ENCODE results near the gene SRPRA.
"Not testable (repeated sequence)": the region's sequence is repeated elsewhere in the genome, so short reads cannot be mapped to it uniquely, and the experiment has no call there.

The SRPRA gene

DNA sequence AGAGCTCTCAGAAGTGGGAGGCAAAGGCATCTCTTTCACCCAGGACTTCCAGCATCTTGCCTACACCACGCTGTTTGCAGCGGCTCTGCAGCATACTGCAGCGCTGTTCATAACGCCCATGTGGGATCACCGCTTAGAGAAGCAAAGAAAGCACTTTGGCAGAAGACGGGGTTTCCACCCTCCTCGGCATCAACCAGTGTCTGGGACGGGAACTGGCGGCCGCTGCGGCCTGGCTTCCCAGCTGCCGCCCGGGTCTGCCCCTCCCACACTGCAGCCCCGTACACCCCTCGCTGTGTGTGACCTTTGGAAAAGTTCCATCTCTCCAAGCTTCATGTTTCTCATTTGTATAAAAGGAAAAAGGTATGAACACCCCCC lies 13.7 kb upstream of the SRPRA start:
- DNase-seq, result peak; percentile 34

DNA sequence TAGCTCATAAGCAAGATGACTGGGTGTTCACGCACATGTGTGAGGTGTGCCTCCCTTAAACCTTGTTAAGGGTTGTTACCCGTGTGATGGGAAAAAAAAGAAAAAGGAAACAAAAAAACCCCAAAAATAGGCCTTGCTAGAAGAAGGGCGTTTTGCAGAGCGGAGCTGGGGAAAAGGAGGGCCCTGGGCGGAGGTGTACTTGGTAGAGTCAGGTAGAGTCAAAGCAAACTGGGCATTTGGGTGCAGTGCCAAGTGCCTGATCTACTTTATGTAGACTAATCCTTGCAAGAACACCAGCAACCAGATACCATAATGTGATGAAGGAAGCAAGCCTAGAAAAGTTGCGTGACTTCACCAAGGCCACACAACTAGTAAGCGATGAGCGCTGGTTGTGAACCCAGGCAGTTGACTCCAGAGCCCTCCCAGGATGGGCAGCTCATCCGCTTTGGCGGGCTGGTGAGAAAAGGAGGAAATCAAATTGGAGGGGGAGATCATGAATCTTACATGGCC lies 13.0 kb upstream of the SRPRA start:
- no peak for DNase-seq

DNA sequence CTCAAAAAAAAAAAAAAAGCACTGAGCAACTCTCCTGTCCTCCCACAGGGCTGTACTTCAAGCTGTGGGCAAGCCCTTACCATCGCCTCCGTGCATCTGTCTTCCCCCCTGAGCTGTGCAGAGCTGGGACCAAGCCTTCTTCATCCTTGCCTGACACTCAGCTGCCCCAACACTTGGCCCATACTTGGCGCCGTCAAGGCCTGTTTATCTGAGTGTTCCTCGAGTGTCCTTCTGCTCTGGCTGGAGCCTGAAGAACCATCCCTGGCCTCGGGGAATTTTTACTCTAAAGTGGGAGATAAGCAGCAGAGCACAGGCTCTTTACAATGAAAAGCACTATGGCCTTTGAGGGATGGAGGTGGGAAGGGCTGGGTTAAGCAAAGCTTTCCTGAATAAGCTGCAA lies 12.6 kb upstream of the SRPRA start:
- DNase-seq, result no peak

GRCh38 chr11:126280595-126280994 lies 11.9 kb upstream of the SRPRA start:
- DNase-seq, result no peak

DNA sequence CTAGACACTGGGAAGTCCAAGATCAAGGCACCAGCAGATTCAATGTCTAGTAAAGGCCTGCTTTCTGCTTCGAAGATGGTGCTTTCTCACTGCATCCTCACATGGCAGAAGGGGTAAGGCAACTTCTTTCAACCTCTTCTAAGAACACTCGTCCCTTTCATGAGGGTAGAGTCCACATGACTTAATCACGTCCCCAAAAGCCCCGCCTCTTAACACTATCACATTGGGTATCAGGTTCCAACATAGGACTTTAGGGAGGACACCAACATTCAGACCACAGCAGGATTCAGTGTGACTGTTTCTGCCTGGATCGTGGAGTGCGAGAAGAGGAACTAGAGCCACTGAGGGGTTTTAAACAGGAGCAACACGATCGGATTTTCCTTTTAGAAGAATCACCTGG lies 10.5 kb upstream of the SRPRA start:
- no peak for DNase-seq

- no peak for DNase-seq
Measured at GRCh38 chr11:126277780-126278179, 9.1 kb upstream of the SRPRA start.

- DNase-seq, result no peak
Measured at GRCh38 chr11:126277322-126277721, 8.6 kb upstream of the SRPRA start.

- DNase-seq, result no peak
Measured at GRCh38 chr11:126268361-126268707, 361 bp downstream of the SRPRA start.

DNA sequence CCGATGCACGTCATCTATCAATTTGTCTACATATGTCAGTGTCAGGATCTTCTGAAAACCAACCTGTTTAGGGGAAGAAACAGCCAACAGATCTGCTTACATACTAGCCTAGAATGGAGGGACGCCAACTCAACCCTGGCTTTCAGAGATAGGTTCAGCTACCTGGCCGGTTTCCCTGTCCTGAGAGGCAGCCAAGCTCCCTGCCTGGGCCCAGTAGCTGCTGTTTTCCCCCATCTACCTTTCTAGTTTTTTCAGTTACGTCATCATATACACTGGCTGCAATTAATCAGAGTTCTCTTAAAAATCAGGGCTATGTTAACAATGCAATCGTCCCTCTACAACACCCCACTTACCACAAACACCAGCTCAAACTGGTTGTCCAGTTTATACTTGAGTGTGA lies 1.0 kb downstream of the SRPRA start:
- DNase-seq, result no peak

DNA sequence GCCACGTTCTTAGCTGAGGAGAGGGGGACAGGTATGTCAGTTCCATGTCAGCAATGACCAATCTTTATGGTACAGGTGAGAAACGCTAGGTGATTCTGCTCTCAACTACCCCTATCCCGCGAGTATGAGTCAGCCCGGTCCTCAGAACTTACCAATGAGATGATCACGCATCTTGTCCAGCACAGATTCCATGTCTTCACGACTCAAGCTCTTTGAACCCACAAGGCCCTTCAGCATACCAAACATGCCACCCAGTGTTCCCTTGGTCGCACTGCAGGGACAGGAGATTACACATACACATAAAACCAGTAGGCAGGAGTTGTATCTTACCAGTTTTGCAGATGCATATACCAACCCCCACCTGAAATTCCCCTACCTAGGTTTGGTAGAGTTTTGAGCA lies 2.9 kb downstream of the SRPRA start:
- no peak for DNase-seq

DNA sequence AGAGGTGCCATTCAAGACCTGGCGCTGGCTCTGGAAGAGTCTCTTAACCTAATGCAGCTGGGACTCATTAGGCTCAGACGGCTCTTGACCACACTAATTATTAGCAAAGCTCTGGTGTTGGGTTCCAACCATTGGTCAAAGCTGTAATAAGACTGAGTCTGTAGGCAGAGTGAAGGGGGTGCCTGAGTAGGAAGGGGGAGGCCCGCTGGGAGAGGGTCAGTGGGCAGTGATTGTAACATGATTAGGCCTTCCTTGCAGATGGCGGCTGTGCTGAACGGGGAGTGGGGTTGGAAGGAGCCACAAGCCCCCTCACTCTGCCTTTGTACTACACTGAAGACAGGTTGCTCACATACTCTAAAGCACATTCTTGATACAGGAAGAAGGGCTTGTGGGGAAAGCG lies 5.2 kb downstream of the SRPRA start:
- DNase-seq, result no peak

DNA sequence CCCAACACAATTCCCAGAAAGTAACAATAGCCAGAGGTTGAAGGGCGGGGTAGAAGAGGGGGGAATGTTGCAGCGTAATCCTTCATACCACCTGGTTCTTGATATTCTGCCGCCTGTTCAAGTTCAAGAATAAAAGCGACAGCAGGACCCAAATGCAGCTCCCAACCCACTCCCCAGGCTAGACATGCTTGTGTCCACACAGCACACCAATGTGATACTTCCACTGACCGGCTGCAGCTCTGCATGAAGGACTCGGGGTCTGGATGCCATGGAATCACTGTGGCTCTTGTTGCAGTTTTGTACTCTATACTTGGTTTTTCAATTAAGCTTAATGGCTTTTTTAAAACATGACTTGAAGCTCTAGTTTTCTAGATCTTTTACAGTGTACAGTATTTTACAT lies 6.5 kb downstream of the SRPRA start:
- DNase-seq, result no peak

DNA sequence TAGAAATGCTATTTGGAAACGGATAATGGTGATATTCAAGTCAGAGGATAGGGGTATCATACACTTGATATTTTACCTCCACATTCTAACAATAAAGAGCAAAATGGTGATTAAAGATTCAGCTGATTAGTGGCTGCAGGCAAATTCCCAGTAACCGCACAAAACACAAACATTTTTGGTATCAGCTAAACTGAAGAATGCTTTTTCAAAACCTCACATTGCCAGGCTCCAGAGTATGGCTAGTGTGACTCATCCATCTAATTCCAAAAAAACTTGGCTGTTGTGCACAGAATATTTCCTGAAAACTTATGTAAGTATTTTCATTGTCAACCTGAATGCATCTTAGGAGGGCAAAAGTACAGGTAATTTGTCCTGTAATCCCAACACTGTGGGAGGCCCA lies 10.9 kb downstream of the SRPRA start:
- DNase-seq, result no peak

DNA sequence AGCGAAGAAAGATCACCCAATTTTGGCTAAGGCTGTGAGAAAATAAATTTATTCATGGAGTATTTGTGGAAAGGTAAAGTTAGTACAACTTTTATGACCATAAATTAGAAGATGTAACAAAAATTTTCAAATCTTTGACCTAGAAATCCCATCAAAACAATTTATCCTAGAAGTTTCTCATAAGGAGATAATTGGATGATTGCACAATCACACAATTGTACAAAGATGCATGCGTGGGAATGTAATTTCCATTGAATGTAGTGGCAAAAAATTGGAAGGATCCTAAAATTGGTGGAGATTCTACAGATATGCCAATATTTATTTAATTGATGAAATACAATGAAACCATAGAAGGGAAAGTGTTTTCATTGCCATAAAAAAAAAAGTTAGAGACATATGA lies 11.6 kb downstream of the SRPRA start:
- no peak for DNase-seq

- DNase-seq, result no peak
Measured at GRCh38 chr11:126256216-126256615, 12.5 kb downstream of the SRPRA start.

DNA sequence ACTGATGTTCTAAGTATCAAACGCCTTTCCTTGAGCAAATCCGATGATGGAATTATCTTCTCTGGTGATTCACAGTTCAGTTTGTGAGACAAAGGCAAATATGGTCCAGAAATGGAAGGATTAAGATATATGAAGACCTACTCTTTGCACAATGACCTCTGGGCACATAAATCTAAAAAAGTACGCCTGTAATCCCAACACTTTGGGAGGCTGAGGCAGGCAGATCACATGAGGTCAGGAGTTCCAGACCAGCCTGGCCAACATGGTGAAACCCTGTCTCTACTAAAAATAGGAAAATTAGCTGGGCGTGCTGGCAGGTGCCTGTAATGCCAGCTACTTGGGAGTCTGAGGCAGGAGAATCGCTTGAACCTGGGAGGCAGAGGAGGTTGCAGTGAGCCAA lies 13.2 kb downstream of the SRPRA start:
- not testable (repeated sequence) for DNase-seq

- DNase-seq, result no peak
Measured at GRCh38 chr11:126254819-126255218, 13.9 kb downstream of the SRPRA start.

GRCh38 chr11:126253265-126253664 lies 15.4 kb downstream of the SRPRA start:
- no peak for DNase-seq

- no peak for DNase-seq
Measured at GRCh38 chr11:126246636-126247035, 22.1 kb downstream of the SRPRA start.

DNA sequence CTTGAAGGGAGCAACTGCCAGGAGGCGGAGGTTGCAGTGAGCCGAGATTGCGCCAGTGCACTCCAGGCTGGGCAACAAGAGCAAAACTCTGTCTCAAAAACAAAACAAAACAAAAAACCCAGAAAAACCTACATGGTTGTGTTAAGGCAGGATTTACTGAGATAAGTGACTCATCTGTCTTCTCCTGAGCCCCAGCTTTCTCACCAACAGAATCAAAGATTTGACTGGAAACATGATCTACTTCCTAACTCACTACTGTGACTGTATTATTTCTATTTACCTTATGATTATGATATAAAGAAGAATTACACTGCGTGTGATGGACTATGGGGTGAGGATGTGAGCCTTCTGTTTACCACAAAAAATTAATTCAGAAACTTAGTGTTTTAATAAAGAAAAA lies 35.3 kb downstream of the SRPRA start:
- no peak for DNase-seq

DNA sequence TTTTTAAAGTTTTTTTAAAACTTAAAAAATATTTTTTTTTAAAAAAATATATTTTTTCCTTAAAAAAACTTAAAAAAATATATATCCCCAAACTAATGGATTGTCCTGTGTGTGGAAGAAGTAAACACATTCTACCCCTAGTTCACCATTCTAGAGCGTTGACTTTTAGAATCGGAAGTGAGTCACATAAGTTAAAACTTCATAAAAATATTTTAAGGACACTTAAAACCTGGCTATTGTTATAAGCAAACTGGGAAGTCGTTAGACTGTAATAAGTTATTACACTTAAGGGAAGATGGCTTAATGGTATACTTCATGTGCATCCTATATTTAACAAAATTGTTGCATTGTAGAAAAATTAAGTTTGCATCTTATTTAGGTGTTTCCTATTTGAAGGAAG lies 36.0 kb downstream of the SRPRA start:
- DNase-seq, result no peak

GRCh38 chr11:126231725-126232459 lies 36.8 kb downstream of the SRPRA start:
- no peak for DNase-seq

GRCh38 chr11:126229858-126230540 lies 38.7 kb downstream of the SRPRA start:
- DNase-seq, result no peak

DNA sequence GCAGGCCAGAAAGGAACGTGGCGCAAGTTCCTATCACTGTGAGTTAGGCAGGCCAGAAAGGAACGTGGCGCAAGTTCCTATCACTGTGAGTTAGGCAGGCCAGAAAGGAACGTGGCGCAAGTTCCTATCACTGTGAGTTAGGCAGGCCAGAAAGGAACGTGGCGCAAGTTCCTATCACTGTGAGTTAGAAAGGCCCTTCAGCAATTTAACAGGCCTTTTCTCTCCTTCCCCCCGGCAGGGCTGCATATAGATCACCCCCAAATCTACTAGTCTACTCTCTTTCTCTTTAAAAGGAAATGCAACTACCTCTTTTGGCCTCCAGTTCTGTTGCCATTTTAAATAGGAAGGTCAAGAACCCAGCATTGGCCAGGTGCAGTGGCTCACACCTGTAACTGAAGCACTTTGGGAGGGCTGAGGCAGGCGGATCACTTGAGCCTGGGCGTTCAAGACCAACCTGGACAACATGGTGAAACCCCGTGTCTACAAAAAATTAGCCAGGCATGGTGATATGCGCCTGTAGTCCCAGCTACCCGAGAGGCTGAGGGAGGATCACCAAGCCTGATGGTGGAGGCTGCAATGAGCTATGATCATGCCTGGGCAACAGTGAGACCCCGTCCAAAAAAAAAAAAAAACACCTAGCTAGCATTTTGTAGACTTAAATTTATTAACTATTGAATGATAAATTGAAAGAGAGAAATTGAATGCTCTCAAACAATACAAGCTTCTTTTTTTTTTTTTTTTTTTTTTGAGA lies 42.2 kb downstream of the SRPRA start:
- no peak for DNase-seq

Data from stimulated activated CD4-positive, alpha-beta T cell treated with anti-CD3 and anti-CD28 coated beads, Interleukin-12 subunit alpha, Interleukin-12 subunit beta, amount 100 ng/mL, for 4 hours (primary cell).